ENCODE results near the gene NOC4L.

GRCh38 chr12:132133952-132134652 is 10.2 kb upstream of the NOC4L start:
- TF ChIP-seq CTCF (IDR thresholded peaks at IDR 0.05) (no peak), EP300 (IDR thresholded peaks at IDR 0.05) (no peak), POLR2A (IDR thresholded peaks at IDR 0.05; ENCODE audit: low read depth) (no peak), POLR2AphosphoS5 (IDR thresholded peaks at IDR 0.05) (no peak)
